GM12878 (cell line): Measurements from ENCODE around the gene DPRX. TPM values are rescaled to one million over a fixed set of nuclear protein-coding genes. Genes with fewer than 3 reads are reported as not detected.

Source experiments
- ATAC-seq: fragments of 200-7000 bp; cut with Tn5 transposase; 3 replicates; pipeline ENCODE4 v1.9.1; 2020; ENCODE audit warnings: mild to moderate bottlenecking, moderate library complexity
- BruUV-seq: library from RNA; stranded (reverse); fragments of 400-500 nt; replicated peaks from 2 replicates; lab custom pipeline; 2021; lab: Mats Ljungman, UMichigan
- CTCF ChIA-PET: fragments of 300-600 bp; sonication (Branson Sonifier 250); formaldehyde crosslinking; extraction: SDS; loops from one replicate; lab custom pipeline; 2021; ENCODE audit warnings: inconsistent platforms; lab: Yijun Ruan, JAX
- POLR2A ChIA-PET: fragments of 350-600 bp; formaldehyde crosslinking; extraction: SDS; loops from one replicate; lab custom pipeline; 2021; ENCODE audit warnings: inconsistent platforms; lab: Charles Lee
- RAD21 ChIA-PET: fragments of 300-600 bp; sonication (Branson Sonifier 250); formaldehyde crosslinking; loops from one replicate; lab custom pipeline; 2023; ENCODE audit warnings: antibody characterized with exemption; ENCODE audit not compliant: unreplicated experiment; lab: Charles Lee
- SMC1A ChIA-PET: fragments of 300-600 bp; sonication (Branson Sonifier 250); formaldehyde crosslinking; loops from one replicate; lab custom pipeline; 2023; ENCODE audit not compliant: unreplicated experiment, uncharacterized antibody; lab: Charles Lee
- DNase-seq: peaks from one replicate; pipeline ENCODE4 v3.0.0-alpha.2; 2011; ENCODE audit warnings: low read depth, low spot score
- FAIRE-seq: peaks from 3 replicates; lab custom pipeline; 2011; peaks lifted over from hg19 to GRCh38; lab: Jason Lieb, UNC
- H2AFZ ChIP-seq: 2 replicates; pipeline ENCODE4 v1.6.0; 2011; ENCODE audit warnings: low read depth, low read length, control low read depth; ENCODE audit not compliant: control insufficient read depth
- H3K27ac ChIP-seq: 2 replicates; pipeline ENCODE4 v1.5.1; 2011; ENCODE audit warnings: control low read depth; ENCODE audit not compliant: control insufficient read depth, insufficient read depth
- H3K27me3 ChIP-seq, 2 experiments: replicated peaks in 1 of 2; 2 replicates each; pipeline versions ENCODE4 v1.6.0 to v1.6.1; 2011; ENCODE audit warnings: low read length in 1 of 2; ENCODE audit not compliant: control insufficient read depth in 2 of 2, insufficient read depth in 2 of 2
- H3K36me3 ChIP-seq, 2 experiments: 2 replicates each; pipeline ENCODE4 v1.5.1; 2011; ENCODE audit warnings: low read length in 1 of 2; ENCODE audit not compliant: control insufficient read depth in 2 of 2, insufficient read depth in 2 of 2
- H3K4me1 ChIP-seq: 2 replicates; pipeline ENCODE4 v1.6.1; 2011; ENCODE audit warnings: mild to moderate bottlenecking, low read length, moderate library complexity, mixed read lengths; ENCODE audit not compliant: control insufficient read depth, insufficient read depth
- H3K4me2 ChIP-seq: 2 replicates; pipeline ENCODE4 v1.6.0; 2011; ENCODE audit warnings: control low read depth; ENCODE audit not compliant: control insufficient read depth, insufficient read depth
- H3K4me3 ChIP-seq: fragments of 200-600 bp; sonication (generic); 2 replicates; pipeline ENCODE4 v1.5.1; 2016
- H3K79me2 ChIP-seq: 2 replicates; pipeline ENCODE4 v1.6.0; 2011; ENCODE audit warnings: low read length; ENCODE audit not compliant: control insufficient read depth, insufficient read depth
- H3K9ac ChIP-seq: 2 replicates; pipeline ENCODE4 v1.8.0; 2011; ENCODE audit warnings: low read length, control low read depth, mixed read lengths; ENCODE audit not compliant: control insufficient read depth, insufficient read depth
- H3K9me3 ChIP-seq: replicated peaks from 3 replicates; pipeline ENCODE4 v1.5.1; 2011; ENCODE audit warnings: mild to moderate bottlenecking, low read length; ENCODE audit not compliant: control insufficient read depth, insufficient read depth
- H4K20me1 ChIP-seq: 2 replicates; pipeline ENCODE4 v1.6.0; 2011; ENCODE audit not compliant: control insufficient read depth, insufficient read depth
- ATF3 ChIP-seq: IDR thresholded peaks from 2 replicates; pipeline ENCODE4 v1.6.1; 2011; ENCODE audit warnings: low read depth, mild to moderate bottlenecking, low read length, moderate library complexity, borderline replicate concordance; ENCODE audit errors: extremely low read depth
- BRCA1 ChIP-seq: IDR thresholded peaks from 2 replicates; pipeline ENCODE4 v1.6.1; 2011; ENCODE audit warnings: low read depth, low read length, improper control_type of control experiment
- CBFB ChIP-seq: IDR thresholded peaks from 2 replicates; pipeline ENCODE4 v1.6.1; 2016; ENCODE audit warnings: antibody characterized with exemption, low read depth
- CEBPB ChIP-seq, 2 experiments: fragments of 150-350 bp in 1 of 2; IDR thresholded peaks; 2 replicates each; pipeline ENCODE4 v1.6.1; 2012 to 2014; ENCODE audit warnings: low read depth in 2 of 2, low read length in 2 of 2, borderline replicate concordance in 1 of 2, inconsistent platforms in 1 of 2
- E4F1 ChIP-seq: fragments of 450-650 bp; IDR thresholded peaks from 2 replicates; pipeline ENCODE4 v1.6.1; 2018; ENCODE audit warnings: borderline replicate concordance, mild to moderate bottlenecking; ENCODE audit not compliant: partially characterized antibody
- EGR1 ChIP-seq, 2 experiments: IDR thresholded peaks; 1 replicate in 1 of 2; 2 replicates in 1 of 2; pipeline ENCODE4 v1.6.1; 2011 to 2012; ENCODE audit warnings: low read depth in 2 of 2, low read length in 2 of 2, borderline replicate concordance in 1 of 2, mild to moderate bottlenecking in 1 of 2, moderate library complexity in 1 of 2
- HDAC2 ChIP-seq: fragments of 200-600 bp; sonication (generic); IDR thresholded peaks from 2 replicates; pipeline ENCODE4 v1.6.1; 2017
- HDGF ChIP-seq: fragments of 450-650 bp; IDR thresholded peaks from 2 replicates; pipeline ENCODE4 v1.6.1; 2016; ENCODE audit warnings: antibody characterized with exemption
- LARP7 ChIP-seq: fragments of 450-650 bp; IDR thresholded peaks from 2 replicates; pipeline ENCODE4 v1.6.1; 2017; ENCODE audit warnings: mild to moderate bottlenecking
- MAX ChIP-seq: IDR thresholded peaks from 2 replicates; pipeline ENCODE4 v1.6.1; 2012; ENCODE audit warnings: low read depth, low read length, improper control_type of control experiment
- MXI1 ChIP-seq: fragments of 150-350 bp; IDR thresholded peaks from 2 replicates; pipeline ENCODE4 v1.6.1; 2011; ENCODE audit warnings: low read depth, mild to moderate bottlenecking, inconsistent platforms, low read length, improper control_type of control experiment
- POLR2A ChIP-seq: IDR thresholded peaks from 2 replicates; pipeline ENCODE4 v1.6.1; 2011; ENCODE audit warnings: low read depth, mild to moderate bottlenecking, low read length
- SIN3A ChIP-seq: IDR thresholded peaks from 2 replicates; pipeline ENCODE4 v1.6.1; 2012; ENCODE audit warnings: low read depth, low read length, improper control_type of control experiment
- STAT3 ChIP-seq: IDR thresholded peaks from 2 replicates; pipeline ENCODE4 v1.6.1; 2011; ENCODE audit warnings: low read depth, low read length, improper control_type of control experiment
- YY1 ChIP-seq: IDR thresholded peaks from 2 replicates; pipeline ENCODE4 v1.6.1; 2011; ENCODE audit warnings: low read depth, mild to moderate bottlenecking, low read length
- ZNF24 ChIP-seq: fragments of 450-650 bp; IDR thresholded peaks from 2 replicates; pipeline ENCODE4 v1.6.1; 2017; ENCODE audit warnings: antibody characterized with exemption, mild to moderate bottlenecking
- ZNF592 ChIP-seq: fragments of 450-650 bp; IDR thresholded peaks from 2 replicates; pipeline ENCODE4 v1.6.1; 2017; ENCODE audit warnings: mild to moderate bottlenecking, moderate library complexity
- ZSCAN29 ChIP-seq: fragments of 450-650 bp; IDR thresholded peaks from 2 replicates; pipeline ENCODE4 v1.6.1; 2017; ENCODE audit warnings: mild to moderate bottlenecking, moderate library complexity
- ZZZ3 ChIP-seq: IDR thresholded peaks from 2 replicates; pipeline ENCODE4 v1.6.1; 2011; ENCODE audit warnings: low read depth; ENCODE audit not compliant: control insufficient read depth, insufficient read length
- WGBS: methylation state at CpG from one replicate; pipeline ENCODE4 v1.1.6; 2016; ENCODE audit warnings: low lambda C conversion rate; ENCODE audit not compliant: insufficient replicate concordance, insufficient coverage; ENCODE audit errors: missing lambda C conversion rate; 5-methylcytosine and 5-hydroxymethylcytosine counted together
- in situ Hi-C: fragments of 300-500 bp; cut with MboI; formaldehyde crosslinking; loops from 9 replicates; pipeline ENCODE4 v1.14.3; 2018; ENCODE audit warnings: mixed read lengths
- intact Hi-C: fragments of 100-400 bp; cut with micrococcal nuclease; formaldehyde crosslinking; loops from one replicate; pipeline ENCODE4 v1.14.2; 2022; ENCODE audit not compliant: unreplicated experiment
- polyA plus RNA-seq, 11 experiments: library from polyadenylated mRNA; depleted of rRNA in 4 of 11; unstranded in 6 of 11; stranded (reverse) in 5 of 11; fragments of >200 nt; fragmentation: Nextera tagmentation in 4 of 11; fragmentation: Illumina TruSeq in 1 of 11; extraction: Ambion mirVana in 4 of 11; extraction: Trizol in 1 of 11; gene quantifications; 1 replicate in 1 of 11; 2 replicates in 10 of 11; pipeline versions ENCODE4 v1.2.1 to v1.2.3, GENCODE V29; 2011 to 2016; ENCODE audit warnings: inconsistent platforms in 2 of 11, missing spikeins in 2 of 11, low read depth in 1 of 11
- total RNA-seq, 4 experiments: library from RNA; depleted of rRNA in 3 of 4; stranded (reverse); fragments of >200 nt in 3 of 4; fragmentation: Illumina TruSeq in 1 of 4; extraction: Trizol in 1 of 4; gene quantifications; 2 replicates each; pipeline versions ENCODE4 v1.2.1 to v1.2.3, GENCODE V29; 2013 to 2021

The DPRX gene
- total and polyA plus RNA-seq, 10 of the 15 experiments (the other 5 are each of a cell fraction or from before 2014, with no cell fraction given): not detected

- Histone ChIP-seq H3K9ac (no peak overlapping the region), H3K36me3 (no peaks in the 10 kb centered on the region), H3K4me2 (no peak overlapping the region), H2AFZ (no peak overlapping the region), H3K9me3 (no peaks in the 10 kb centered on the region; the same call in 2 of the 3 replicates), H4K20me1 (no peaks in the 10 kb centered on the region), H3K27me3 (no peaks in the 10 kb centered on the region), H3K79me2 (no peaks in the 10 kb centered on the region), H3K4me1 (no peaks in the 10 kb centered on the region), H3K4me3 (no peak overlapping the region), H3K27ac (no peak overlapping the region)
- CTCF ChIA-PET: no interaction called here
- WGBS: 62% methylated on average over 9 of the region's 9 CpGs
- in situ Hi-C loops: no loop called here
- SMC1A ChIA-PET: no interaction called here
- TF ChIP-seq CEBPB (IDR thresholded peaks at IDR 0.05; ENCODE audit: borderline replicate concordance in 1 of 2, low read depth in 2 of 2, low read length in 2 of 2): no peak
- TF ChIP-seq ZNF24: no peak
- no peak for TF ChIP-seq YY1
- TF ChIP-seq POLR2A: no peak
- no peak for TF ChIP-seq STAT3
- TF ChIP-seq BRCA1: no peak
- TF ChIP-seq SIN3A: no peak
- no peak for TF ChIP-seq E4F1
- TF ChIP-seq HDAC2: no peak
- no peak for TF ChIP-seq LARP7
- TF ChIP-seq MXI1: no peak
- no peak for TF ChIP-seq CBFB
- no peak for TF ChIP-seq HDGF
- TF ChIP-seq ATF3: no peak
- no peak for TF ChIP-seq ZZZ3
- TF ChIP-seq EGR1 (IDR thresholded peaks at IDR 0.05; ENCODE audit: borderline replicate concordance in 1 of 2, low read depth in 2 of 2, low read length in 2 of 2): no peak
- TF ChIP-seq MAX: no peak
- no peak for TF ChIP-seq ZSCAN29
- no peak for TF ChIP-seq ZNF592
- no peak for ATAC-seq
- no peak for DNase-seq
- no peak for FAIRE-seq
- POLR2A ChIA-PET: no interaction called here
- intact Hi-C loops: no loop called here
- RAD21 ChIA-PET: no interaction called here
- no TSS peak for BruUV-seq
Measured at GRCh38 chr19:53626486-53626885, 5.3 kb upstream of the DPRX start.
